Colonic mucosa (tissue), 4 donors: ENCODE results near the gene RNF208. TPM values are rescaled to one million over a fixed set of nuclear protein-coding genes. Genes with fewer than 3 reads are reported as not detected.

Source experiments
- DNase-seq: peaks from one replicate; pipeline ENCODE4 v3.0.0-alpha.2; 2020
- H3K27ac ChIP-seq: fragments of 200-600 bp; one replicate; pipeline ENCODE4 v1.8.0; 2021
- H3K27me3 ChIP-seq: fragments of 200-600 bp; one replicate; pipeline ENCODE4 v1.8.0; 2021
- H3K36me3 ChIP-seq: fragments of 200-600 bp; one replicate; pipeline ENCODE4 v1.8.0; 2021
- H3K4me1 ChIP-seq: fragments of 200-600 bp; one replicate; pipeline ENCODE4 v1.8.0; 2021; ENCODE audit warnings: mild to moderate bottlenecking
- H3K4me3 ChIP-seq: fragments of 200-600 bp; one replicate; pipeline ENCODE4 v1.8.0; 2021
- H3K9ac ChIP-seq, 2 donors: one replicate each; pipeline ENCODE4 v1.7.0; 2013; ENCODE audit warnings: control low read depth in 2 of 2, low read depth in 2 of 2, low read length in 2 of 2
- H3K9me3 ChIP-seq: fragments of 200-600 bp; one replicate; pipeline ENCODE4 v1.8.0; 2021
- CTCF ChIP-seq: fragments of 200-600 bp; IDR thresholded peaks from one replicate; pipeline ENCODE4 v1.8.0; 2022; ENCODE audit warnings: antibody characterized with exemption, mild to moderate bottlenecking
- intact Hi-C: fragments of 100-400 bp; cut with DNase I; formaldehyde crosslinking; loops from one replicate; pipeline ENCODE4 v1.14.1; 2022
- total RNA-seq, 2 donors: library from RNA; stranded (reverse); fragmentation: NEBNext Ultra II Directional in 1 of 2; extraction: Animal tissue kit (Norgen Biotek cat#: 25700) in 1 of 2; gene quantifications; one replicate each; pipeline ENCODE4 v1.2.1, GENCODE V29; 2021
- donor health status: healthy.
- donor health status: DM: no; HTN: no; CAD: no.
- donor health status: DM: no; HTN: no; CAD: no.

Gene RNF208
- total RNA-seq, 2 donors from 2014 or later: 6.5 to 9.3 TPM

- H3K9me3 ChIP-seq: no peaks in the 10 kb centered on the region
- H3K4me3 ChIP-seq: no peak overlapping the region
- peaks cover 20% of the 10 kb centered on the region for H3K4me1 ChIP-seq
- intact Hi-C loops: no loop called here
- TF ChIP-seq CTCF: no peak
- H3K27me3 ChIP-seq: no peaks in the 10 kb centered on the region
- DNase-seq: no peak
- H3K27ac ChIP-seq: no peak overlapping the region
- no peak overlapping the region for H3K9ac ChIP-seq
- H3K36me3 ChIP-seq: no peaks in the 10 kb centered on the region
Observed at GRCh38 chr9:137206602-137207001, 15.4 kb downstream of the RNF208 start.

GRCh38 chr9:137205126-137206069 is 16.6 kb downstream of the RNF208 start, which contains the start of the genes NDOR1 and TMEM203:
Gene NDOR1, plus strand, starts transcription at chr9:137205700. Its CDS starts 78 bp downstream, at chr9:137205778.
Gene TMEM203, minus strand, starts transcription at chr9:137205648. Its CDS starts 234 bp downstream, at chr9:137205414.
- Histone ChIP-seq H3K4me3 (peak within 1 kb of the TSS; percentile 100), H3K27ac (peak within 1 kb of the TSS; percentile 78), H3K9ac (peak within 1 kb of the TSS; percentile 93 to 96), H3K27me3 (no peaks in the 10 kb centered on the region), H3K4me1 (peaks cover 24% of the 10 kb centered on the region), H3K36me3 (no peaks in the 10 kb centered on the region), H3K9me3 (no peaks in the 10 kb centered on the region)
- DNase-seq: peak; percentile 96
- intact Hi-C loops: no loop called here
- TF ChIP-seq CTCF: no peak

DNA sequence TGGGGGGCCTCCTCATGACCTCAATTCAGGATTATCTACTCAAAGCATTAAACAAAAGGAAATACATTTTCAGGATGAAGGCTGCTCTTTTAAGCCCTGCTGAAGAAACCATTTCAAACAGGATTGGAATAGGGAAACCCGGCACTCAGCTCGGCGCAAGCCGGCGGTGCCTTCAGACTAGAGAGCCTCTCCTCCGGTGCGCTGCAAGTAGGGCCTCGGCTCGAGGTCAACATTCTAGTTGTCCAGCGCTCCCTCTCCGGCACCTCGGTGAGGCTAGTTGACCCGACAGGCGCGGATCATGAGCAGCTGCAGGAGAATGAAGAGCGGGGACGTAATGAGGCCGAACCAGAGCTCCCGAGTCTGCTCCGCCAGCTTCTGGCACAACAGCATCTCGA is 17.3 kb downstream of the RNF208 start:
- intact Hi-C loops: no loop called here
- no peaks in the 10 kb centered on the region for H3K36me3 ChIP-seq
- peak overlapping the region; percentile 93 to 96 for H3K9ac ChIP-seq
- no peaks in the 10 kb centered on the region for H3K9me3 ChIP-seq
- H3K4me1 ChIP-seq: peaks cover 24% of the 10 kb centered on the region
- TF ChIP-seq CTCF: no peak
- H3K4me3 ChIP-seq: peak overlapping the region; percentile 100
- no peak for DNase-seq
- no peaks in the 10 kb centered on the region for H3K27me3 ChIP-seq
- H3K27ac ChIP-seq: peak overlapping the region; percentile 78

- H3K36me3 ChIP-seq: no peaks in the 10 kb centered on the region
- no peaks in the 10 kb centered on the region for H3K27me3 ChIP-seq
- intact Hi-C loops: no loop called here
- no peak overlapping the region for H3K27ac ChIP-seq
- DNase-seq: no peak
- no peak overlapping the region for H3K9ac ChIP-seq
- no peak overlapping the region for H3K4me3 ChIP-seq
- no peak for TF ChIP-seq CTCF
- H3K4me1 ChIP-seq: peaks cover 25% of the 10 kb centered on the region
- H3K9me3 ChIP-seq: no peaks in the 10 kb centered on the region
Observed at GRCh38 chr9:137202966-137203365, 19.1 kb downstream of the RNF208 start.

- Histone ChIP-seq H3K27ac (peak overlapping the region; percentile 62), H3K27me3 (no peaks in the 10 kb centered on the region), H3K4me1 (peaks cover 29% of the 10 kb centered on the region), H3K36me3 (no peaks in the 10 kb centered on the region), H3K4me3 (peak overlapping the region; percentile 50), H3K9ac (peak overlapping the region; percentile 81 to 85), H3K9me3 (no peaks in the 10 kb centered on the region)
- no peak for DNase-seq
- TF ChIP-seq CTCF: no peak
- intact Hi-C loops: no loop called here
Observed at GRCh38 chr9:137201205-137201868, 20.7 kb downstream of the RNF208 start.
